Measurements from ENCODE around the gene PLSCR5.

PLSCR5 gene

GRCh38 chr3:146581951-146582467, 23.1 kb downstream of the PLSCR5 start:
- peak; percentile 72 for DNase-seq

- peak; percentile 15 for DNase-seq
These were observed 24.0 kb downstream of the PLSCR5 start for GRCh38 chr3:146581080-146581601.

- no peak for DNase-seq
These were observed 27.5 kb downstream of the PLSCR5 start for GRCh38 chr3:146577662-146578061.

DNA sequence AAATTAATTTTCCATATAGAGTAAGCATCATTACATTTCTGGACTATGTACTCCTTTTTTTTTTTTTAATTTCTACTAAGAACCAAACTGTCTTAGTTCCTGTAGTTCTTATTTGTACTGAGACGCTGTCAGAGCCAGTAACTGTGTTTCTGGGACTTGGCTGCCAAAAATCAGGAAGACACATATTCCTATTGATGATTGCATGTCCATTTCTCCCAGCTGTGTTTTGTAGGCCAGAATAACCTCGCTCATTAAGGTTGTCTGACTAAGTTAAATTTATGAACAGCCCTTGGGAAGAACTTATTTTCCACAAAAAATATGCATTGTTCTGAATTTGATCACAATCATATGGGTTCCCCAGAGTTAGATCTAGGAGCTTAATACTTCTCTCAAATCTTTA, 29.5 kb downstream of the PLSCR5 start:
- DNase-seq = no peak

DNA sequence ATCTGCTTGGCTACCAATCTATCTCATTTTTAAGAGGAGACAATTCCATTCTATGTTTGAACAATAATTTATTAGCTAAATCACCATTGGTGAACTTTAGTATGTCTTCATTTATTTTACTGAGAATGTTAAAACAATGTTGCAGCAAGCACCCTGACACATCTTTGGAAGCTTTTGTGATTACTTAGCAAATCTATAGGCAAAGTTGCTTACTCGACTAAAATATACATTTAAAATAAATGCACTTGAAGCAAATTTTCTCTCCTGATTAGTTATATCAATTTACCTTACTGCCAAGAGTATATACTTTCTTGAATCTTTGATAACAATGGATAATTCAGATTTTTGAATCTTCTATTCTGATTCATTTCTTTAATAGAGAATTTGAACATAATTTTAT, 31.0 kb downstream of the PLSCR5 start:
- DNase-seq = no peak

DNA sequence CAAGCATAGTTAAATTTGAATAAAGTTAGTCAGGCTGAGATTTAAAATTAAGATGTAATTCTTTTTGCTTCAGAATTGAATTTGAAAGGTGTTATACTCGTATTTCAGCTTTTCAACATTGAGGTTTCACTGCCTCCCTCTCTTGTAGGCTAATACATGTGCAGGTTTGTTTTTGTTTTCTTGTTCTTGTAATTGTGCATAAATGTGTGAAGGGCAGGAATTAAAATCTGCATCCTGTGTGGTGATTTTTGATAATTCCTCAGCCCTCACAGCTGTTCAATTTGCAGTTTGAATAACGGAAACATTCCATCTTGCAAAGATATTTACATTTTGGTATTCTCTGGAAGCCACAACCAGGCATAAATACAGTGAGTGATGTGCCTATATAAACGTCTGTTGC, 35.8 kb downstream of the PLSCR5 start:
- DNase-seq = no peak

DNA sequence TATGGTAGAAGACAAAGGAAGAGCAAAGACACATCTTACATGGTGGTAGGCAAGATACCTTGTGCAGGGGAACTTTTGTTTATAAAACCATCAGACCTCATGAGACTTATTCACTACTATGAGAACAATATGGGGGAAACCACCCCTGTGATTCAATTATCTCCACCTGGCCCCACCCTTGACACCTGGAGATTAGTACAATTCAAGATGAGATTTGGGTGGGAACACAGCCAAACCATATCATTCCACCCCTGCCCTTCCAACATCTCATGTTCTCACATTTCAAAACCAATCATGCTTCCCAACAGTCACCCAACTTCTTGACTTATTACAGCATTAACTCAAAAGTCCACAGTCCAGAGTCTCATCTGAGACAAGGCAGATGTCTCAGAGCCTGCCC, 39.0 kb downstream of the PLSCR5 start:
- DNase-seq = no peak

DNA sequence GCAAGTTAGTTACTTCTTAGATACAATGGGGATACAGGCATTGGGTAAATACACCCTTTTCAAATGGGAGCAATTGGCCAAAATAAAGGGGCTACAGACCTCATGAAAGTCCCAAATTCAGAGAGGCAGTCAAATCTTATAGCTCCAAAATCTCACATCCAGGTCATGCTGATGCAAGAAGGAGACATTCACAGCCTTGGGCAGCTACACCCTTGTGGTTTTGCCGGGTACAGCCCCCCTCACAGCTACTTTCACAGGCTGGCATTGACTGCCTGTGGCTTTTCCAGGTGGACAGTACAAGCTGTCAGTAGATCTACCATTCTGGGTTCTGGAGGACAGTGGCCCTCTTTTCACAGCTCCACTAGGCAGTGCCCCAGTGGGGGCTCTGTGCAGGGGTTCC, 43.3 kb downstream of the PLSCR5 start:
- no peak for DNase-seq

DNA sequence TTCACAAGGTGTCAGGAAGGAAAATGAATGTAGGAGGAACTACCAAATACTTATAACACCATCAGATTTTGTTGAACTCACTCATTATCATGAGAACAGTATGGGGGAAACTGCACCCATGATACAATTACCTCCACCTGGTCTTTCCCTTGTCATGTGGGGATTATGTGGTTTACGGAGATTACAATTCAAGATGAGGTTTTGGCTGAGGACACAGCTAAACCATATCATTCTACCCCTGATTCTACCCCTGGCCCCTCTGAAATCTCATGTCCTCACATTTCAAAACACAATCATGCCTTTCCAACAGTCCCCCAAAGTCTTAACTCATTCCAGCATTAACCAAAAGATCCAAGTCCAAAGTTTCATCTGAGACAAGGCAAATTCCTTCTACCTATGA, 43.7 kb downstream of the PLSCR5 start:
- DNase-seq = no peak

GRCh38 chr3:146560678-146561077, 44.5 kb downstream of the PLSCR5 start:
- DNase-seq = no peak

DNA sequence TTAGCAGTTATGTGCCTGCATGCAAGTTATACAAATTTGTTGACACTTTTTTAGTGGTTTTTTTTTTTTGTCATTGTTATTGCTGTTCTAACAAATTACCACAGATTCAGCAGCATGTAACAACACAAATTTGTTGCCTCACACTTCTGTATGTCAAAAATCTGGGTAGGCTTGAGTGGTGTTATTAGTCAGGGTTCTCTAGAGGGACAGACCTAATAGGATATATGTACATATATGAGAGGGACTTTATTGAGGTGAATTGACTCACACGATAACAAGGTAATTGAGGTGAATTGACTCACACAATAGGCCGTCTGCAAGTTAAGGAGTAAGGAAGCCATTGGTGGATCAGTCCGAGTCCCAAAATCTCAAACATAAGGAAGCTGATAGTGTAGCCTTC, 45.8 kb downstream of the PLSCR5 start:
- no peak for DNase-seq

DNA sequence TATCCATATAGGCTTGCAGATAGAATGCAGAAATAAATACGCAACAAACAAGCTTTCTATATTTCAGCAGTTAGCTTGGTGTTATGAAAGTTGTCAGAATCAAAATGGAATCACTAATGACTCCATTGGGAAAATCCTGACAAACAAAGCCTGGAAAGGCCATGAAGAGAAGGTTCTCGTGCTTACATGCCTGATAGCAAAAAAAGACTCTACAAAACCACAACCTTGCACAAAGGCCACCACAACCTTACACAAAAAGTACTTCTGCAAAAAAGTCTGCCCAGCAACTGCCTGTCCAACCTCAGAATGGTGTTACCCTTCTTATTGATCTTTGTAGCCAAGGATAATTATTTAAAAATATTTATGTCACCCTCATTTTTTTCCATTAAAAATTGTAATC, 46.4 kb downstream of the PLSCR5 start:
- no peak for DNase-seq

GRCh38 chr3:146557745-146558144, 47.4 kb downstream of the PLSCR5 start:
- no peak for DNase-seq

DNA sequence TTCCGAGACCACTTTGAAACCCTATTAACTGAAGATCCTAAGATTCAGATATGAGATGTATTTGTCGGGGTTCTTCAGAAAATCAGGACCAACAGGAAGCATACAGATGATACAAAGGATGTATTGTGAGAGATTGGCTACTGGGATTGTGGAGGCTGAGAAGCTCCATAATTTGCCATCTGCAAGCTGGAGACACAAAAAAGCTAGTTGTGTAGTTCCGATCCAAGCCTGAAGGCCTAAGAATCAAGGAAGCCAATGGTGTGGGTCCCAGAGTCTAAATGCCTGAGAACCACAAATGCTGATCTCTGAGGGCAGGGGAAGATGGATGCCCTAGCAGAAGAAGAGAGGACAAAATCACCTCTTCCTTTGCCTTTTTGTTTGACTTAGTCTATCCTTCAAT, 49.8 kb downstream of the PLSCR5 start:
- no peak for DNase-seq

GRCh38 chr3:146554151-146554760, 50.9 kb downstream of the PLSCR5 start:
- peak; percentile 27 for DNase-seq

DNA sequence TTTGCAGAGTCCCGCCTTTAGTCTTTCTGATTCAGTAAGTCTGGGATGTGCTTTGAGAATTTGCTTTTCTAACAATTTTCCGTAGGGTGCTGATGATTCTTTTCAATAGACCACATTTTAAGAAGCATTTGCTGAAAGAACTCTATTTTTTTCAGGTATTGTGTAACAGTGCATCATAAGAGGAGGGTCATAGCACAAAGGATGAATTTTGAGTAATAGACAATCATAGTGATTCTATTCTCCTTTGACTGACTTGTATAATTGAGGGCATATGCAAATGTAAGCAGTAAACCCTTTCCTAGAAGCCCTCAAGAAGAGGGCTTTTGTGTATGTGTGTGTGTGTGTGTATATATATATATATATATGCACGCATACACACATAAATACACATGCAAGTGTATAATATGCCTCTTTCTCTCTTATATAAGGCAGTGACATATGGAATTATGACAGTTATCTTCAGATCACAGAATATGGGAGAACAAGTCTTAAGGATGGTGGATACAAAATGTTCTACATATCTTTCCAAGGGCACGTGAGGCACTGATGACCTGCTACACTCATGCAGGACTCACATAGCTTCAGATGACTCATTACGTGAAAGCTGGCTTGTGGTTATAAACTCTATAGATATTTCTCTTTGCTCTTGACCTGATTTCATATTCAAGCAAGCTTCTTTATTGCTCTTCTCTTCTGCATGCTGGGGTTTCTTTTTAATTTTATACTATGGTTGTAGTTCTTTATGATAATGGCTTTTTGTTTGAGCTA, 54.2 kb downstream of the PLSCR5 start:
- DNase-seq = peak; percentile 81

DNA sequence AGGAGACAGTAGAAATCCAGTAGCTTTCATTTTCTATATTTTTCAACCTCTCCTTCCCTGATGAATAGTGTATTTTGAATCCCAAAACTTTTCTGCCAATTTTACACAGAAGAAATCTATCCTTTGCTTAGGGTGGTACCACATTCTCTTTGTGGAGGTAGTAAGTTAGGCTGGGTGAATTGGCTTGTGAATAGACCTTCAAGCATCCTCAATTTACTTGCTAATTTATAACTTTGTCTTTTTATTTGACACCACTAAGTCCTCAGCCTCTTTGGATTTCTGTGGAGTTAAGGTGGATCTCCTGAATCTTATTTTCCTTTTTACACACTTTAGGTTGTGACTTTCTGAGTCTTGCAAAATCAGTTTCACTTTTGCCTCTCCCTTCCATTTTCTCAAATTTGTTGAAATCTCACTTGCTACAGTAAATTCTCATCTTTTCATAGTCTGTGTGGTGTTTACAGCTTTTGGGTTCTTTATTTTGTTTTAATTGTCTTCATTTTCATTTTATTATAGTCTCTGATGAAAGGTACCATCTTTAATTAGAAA, 55.0 kb downstream of the PLSCR5 start:
- DNase-seq = no peak

- DNase-seq = no peak
These were observed 57.8 kb downstream of the PLSCR5 start for GRCh38 chr3:146547235-146547835.

GRCh38 chr3:146546366-146546965, 58.7 kb downstream of the PLSCR5 start:
- no peak for DNase-seq

GRCh38 chr3:146544929-146545528, 60.1 kb downstream of the PLSCR5 start:
- no peak for DNase-seq

- peak; percentile 90 for DNase-seq
These were observed 60.9 kb downstream of the PLSCR5 start, which contains the start of gene PLSCR1 for GRCh38 chr3:146544002-146544928. Gene PLSCR1, minus strand, starts transcription at chr3:146544607. Its CDS starts 8,055 bp downstream, at chr3:146536552.

Measured in NCI-H226 (cell line).